ENCODE measurements around the gene SKOR2.
"Not testable (repeated sequence)": the region's sequence is repeated elsewhere in the genome, so short reads cannot be mapped to it uniquely, and the experiment has no call there.

Gene SKOR2

GRCh38 chr18:47187721-47188120, 63.7 kb downstream of the SKOR2 start:
- DNase-seq (ENCODE audit: low read depth), result no peak
- no peak for TF ChIP-seq CTCF (IDR thresholded peaks at IDR 0.05; ENCODE audit: low read length, missing control alignments)
- no peak overlapping the region for H3K4me3 ChIP-seq (replicated peaks; ENCODE audit: low read depth, low read length)

GRCh38 chr18:47184419-47185050, 66.9 kb downstream of the SKOR2 start:
- TF ChIP-seq CTCF (IDR thresholded peaks at IDR 0.05; ENCODE audit: low read length, missing control alignments), result no peak
- peak; percentile 70 for DNase-seq (ENCODE audit: low read depth)
- no peak overlapping the region for H3K4me3 ChIP-seq (replicated peaks; ENCODE audit: low read depth, low read length)

GRCh38 chr18:47182156-47182555, 69.3 kb downstream of the SKOR2 start:
- DNase-seq (ENCODE audit: low read depth); H3K4me3 ChIP-seq (replicated peaks; ENCODE audit: low read depth, low read length): not testable (repeated sequence)

GRCh38 chr18:47180765-47181164, 70.7 kb downstream of the SKOR2 start:
- H3K4me3 ChIP-seq (replicated peaks; ENCODE audit: low read depth, low read length), result no peak overlapping the region
- DNase-seq (ENCODE audit: low read depth), result no peak
- TF ChIP-seq CTCF (IDR thresholded peaks at IDR 0.05; ENCODE audit: low read length, missing control alignments), result no peak

- no peak overlapping the region for H3K4me3 ChIP-seq (replicated peaks; ENCODE audit: low read depth, low read length)
- DNase-seq (ENCODE audit: low read depth), result no peak
- TF ChIP-seq CTCF (IDR thresholded peaks at IDR 0.05; ENCODE audit: low read length, missing control alignments), result no peak
Measured at GRCh38 chr18:47179520-47179919, 71.9 kb downstream of the SKOR2 start.

- DNase-seq (ENCODE audit: low read depth), result peak; percentile 94
- H3K4me3 ChIP-seq (replicated peaks; ENCODE audit: low read depth, low read length), result peak within 1 kb of the TSS; percentile 96
Measured at GRCh38 chr18:47175898-47176575, 75.4 kb downstream of the SKOR2 start, which contains the start of gene IER3IP1. Gene IER3IP1 (minus strand): TSS chr18:47176364. CDS start chr18:47176277, 87 bp downstream.

More at GRCh38 chr18:47175898-47176575, 75.4 kb downstream of the SKOR2 start, which contains the start of gene IER3IP1:
- peak; percentile 3 for TF ChIP-seq CTCF (IDR thresholded peaks at IDR 0.05; ENCODE audit: low read length, missing control alignments)

Data from fibroblast of pulmonary artery (primary cell).